ENCODE data around the gene DLG1. TPM values are rescaled to one million over a fixed set of nuclear protein-coding genes. Genes with fewer than 3 reads are reported as not detected.

The DLG1 gene
- total and polyA plus RNA-seq, 9 of the 15 experiments (the other 6 are each of a cell fraction or from before 2014, with no cell fraction given), result 9.4 to 63.5 (median 43.6) TPM

DNA sequence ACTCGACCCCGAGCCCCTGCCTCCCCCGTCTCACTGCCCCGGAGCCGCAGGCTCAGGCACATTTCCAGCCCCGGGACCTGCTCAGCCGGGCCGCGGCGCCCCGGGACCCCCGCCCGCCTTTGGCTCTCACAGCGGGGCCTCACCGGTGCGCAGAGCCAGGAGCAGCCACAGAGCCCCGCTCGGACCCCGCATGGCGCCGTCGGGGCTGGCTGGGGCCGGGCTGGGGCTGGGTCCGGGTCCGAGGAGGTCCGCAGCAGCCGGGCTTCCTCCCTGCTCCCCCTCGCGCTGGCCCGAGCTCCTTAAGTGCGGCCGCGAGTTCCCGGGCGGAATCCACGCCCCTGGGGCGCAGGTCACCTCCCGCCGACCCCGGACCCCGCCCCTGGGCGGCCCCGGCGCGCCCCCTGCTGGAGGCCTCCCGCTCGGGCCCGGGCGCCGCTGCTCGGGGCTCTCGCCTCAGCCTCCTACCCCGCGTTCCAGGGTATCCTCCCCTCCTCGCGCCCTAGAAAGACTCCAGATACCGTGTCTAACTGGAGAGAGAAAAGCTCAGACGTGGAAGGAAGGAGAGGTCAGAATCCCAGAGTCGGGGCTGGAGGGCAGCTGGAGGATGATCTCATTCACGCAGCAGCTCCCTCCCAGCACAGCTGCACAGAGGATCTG, 268.8 kb downstream of the DLG1 start, which contains the start of gene MELTF (continued):
- TF ChIP-seq, protein P1, sequence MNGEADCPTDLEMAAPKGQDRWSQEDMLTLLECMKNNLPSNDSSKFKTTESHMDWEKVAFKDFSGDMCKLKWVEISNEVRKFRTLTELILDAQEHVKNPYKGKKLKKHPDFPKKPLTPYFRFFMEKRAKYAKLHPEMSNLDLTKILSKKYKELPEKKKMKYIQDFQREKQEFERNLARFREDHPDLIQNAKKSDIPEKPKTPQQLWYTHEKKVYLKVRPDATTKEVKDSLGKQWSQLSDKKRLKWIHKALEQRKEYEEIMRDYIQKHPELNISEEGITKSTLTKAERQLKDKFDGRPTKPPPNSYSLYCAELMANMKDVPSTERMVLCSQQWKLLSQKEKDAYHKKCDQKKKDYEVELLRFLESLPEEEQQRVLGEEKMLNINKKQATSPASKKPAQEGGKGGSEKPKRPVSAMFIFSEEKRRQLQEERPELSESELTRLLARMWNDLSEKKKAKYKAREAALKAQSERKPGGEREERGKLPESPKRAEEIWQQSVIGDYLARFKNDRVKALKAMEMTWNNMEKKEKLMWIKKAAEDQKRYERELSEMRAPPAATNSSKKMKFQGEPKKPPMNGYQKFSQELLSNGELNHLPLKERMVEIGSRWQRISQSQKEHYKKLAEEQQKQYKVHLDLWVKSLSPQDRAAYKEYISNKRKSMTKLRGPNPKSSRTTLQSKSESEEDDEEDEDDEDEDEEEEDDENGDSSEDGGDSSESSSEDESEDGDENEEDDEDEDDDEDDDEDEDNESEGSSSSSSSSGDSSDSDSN (IDR thresholded peaks at IDR 0.05; ENCODE audit: borderline replicate concordance in 1 of 2, low read depth in 2 of 2, low read length in 2 of 2), result 0 out of 4 replicates have a peak, but pooled peaks of 1 of the 2 experiments have one; percentile 50
- no peak for TF ChIP-seq SIRT6 (IDR thresholded peaks at IDR 0.05; ENCODE audit: low read depth, low read length)
- TF ChIP-seq GATAD2B (IDR thresholded peaks at IDR 0.05; ENCODE audit: borderline replicate concordance), result peak; percentile 24; the same call in 1 of the 2 replicates
- TF ChIP-seq, protein P2, sequence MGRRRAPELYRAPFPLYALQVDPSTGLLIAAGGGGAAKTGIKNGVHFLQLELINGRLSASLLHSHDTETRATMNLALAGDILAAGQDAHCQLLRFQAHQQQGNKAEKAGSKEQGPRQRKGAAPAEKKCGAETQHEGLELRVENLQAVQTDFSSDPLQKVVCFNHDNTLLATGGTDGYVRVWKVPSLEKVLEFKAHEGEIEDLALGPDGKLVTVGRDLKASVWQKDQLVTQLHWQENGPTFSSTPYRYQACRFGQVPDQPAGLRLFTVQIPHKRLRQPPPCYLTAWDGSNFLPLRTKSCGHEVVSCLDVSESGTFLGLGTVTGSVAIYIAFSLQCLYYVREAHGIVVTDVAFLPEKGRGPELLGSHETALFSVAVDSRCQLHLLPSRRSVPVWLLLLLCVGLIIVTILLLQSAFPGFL (CRISPR knock-in tag; IDR thresholded peaks at IDR 0.05), result 0 out of 2 replicates have a peak, but pooled peaks have one; percentile 77
- peak; percentile 87 for TF ChIP-seq RB1 (IDR thresholded peaks at IDR 0.05; ENCODE audit: low read depth)
- TF ChIP-seq E2F3 (CRISPR knock-in tag; IDR thresholded peaks at IDR 0.05), result no peak
- no peak for TF ChIP-seq HNRNPUL1 (IDR thresholded peaks at IDR 0.05; ENCODE audit: low read length)
- TF ChIP-seq, protein P3, sequence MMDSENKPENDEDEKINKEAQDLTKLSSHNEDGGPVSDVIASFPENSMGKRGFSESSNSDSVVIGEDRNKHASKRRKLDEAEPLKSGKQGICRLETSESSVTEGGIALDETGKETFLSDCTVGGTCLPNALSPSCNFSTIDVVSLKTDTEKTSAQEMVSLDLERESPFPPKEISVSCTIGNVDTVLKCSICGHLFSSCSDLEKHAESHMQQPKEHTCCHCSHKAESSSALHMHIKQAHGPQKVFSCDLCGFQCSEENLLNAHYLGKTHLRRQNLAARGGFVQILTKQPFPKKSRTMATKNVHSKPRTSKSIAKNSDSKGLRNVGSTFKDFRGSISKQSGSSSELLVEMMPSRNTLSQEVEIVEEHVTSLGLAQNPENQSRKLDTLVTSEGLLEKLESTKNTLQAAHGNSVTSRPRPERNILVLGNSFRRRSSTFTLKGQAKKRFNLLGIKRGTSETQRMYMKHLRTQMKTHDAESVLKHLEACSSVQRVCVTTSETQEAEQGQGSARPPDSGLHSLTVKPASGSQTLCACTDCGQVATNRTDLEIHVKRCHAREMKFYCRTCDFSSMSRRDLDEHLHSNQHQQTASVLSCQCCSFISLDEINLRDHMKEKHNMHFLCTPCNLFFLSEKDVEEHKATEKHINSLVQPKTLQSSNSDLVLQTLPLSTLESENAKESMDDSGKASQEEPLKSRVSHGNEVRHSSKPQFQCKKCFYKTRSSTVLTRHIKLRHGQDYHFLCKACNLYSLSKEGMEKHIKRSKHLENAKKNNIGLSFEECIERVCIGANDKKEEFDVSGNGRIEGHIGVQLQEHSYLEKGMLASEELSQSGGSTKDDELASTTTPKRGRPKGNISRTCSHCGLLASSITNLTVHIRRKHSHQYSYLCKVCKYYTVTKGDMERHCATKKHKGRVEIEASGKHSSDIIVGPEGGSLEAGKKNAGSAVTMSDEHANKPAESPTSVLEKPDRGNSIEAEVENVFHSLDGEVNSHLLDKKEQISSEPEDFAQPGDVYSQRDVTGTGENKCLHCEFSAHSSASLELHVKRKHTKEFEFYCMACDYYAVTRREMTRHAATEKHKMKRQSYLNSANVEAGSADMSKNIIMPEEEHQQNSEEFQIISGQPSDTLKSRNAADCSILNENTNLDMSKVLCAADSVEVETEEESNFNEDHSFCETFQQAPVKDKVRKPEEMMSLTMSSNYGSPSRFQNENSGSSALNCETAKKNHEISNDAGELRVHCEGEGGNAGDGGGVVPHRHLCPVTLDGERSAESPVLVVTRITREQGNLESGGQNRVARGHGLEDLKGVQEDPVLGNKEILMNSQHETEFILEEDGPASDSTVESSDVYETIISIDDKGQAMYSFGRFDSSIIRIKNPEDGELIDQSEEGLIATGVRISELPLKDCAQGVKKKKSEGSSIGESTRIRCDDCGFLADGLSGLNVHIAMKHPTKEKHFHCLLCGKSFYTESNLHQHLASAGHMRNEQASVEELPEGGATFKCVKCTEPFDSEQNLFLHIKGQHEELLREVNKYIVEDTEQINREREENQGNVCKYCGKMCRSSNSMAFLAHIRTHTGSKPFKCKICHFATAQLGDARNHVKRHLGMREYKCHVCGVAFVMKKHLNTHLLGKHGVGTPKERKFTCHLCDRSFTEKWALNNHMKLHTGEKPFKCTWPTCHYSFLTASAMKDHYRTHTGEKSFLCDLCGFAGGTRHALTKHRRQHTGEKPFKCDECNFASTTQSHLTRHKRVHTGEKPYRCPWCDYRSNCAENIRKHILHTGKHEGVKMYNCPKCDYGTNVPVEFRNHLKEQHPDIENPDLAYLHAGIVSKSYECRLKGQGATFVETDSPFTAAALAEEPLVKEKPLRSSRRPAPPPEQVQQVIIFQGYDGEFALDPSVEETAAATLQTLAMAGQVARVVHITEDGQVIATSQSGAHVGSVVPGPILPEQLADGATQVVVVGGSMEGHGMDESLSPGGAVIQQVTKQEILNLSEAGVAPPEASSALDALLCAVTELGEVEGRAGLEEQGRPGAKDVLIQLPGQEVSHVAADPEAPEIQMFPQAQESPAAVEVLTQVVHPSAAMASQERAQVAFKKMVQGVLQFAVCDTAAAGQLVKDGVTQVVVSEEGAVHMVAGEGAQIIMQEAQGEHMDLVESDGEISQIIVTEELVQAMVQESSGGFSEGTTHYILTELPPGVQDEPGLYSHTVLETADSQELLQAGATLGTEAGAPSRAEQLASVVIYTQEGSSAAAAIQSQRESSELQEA (IDR thresholded peaks at IDR 0.05; ENCODE audit: low read depth), result no peak
- no peak for TF ChIP-seq DPF2 (IDR thresholded peaks at IDR 0.05)
- peak in 2 of 3 experiments; percentile 2 to 58 for TF ChIP-seq YY1 (IDR thresholded peaks at IDR 0.05; ENCODE audit: borderline replicate concordance in 1 of 3, control insufficient read depth in 1 of 3, extremely low read depth in 1 of 3, insufficient read depth in 3 of 3, insufficient read length in 1 of 3, insufficient replicate concordance in 2 of 3, low read depth in 1 of 3, low read length in 2 of 3)
- TF ChIP-seq, protein P4, sequence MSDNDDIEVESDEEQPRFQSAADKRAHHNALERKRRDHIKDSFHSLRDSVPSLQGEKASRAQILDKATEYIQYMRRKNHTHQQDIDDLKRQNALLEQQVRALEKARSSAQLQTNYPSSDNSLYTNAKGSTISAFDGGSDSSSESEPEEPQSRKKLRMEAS (CRISPR knock-in tag; IDR thresholded peaks at IDR 0.05), result 0 out of 2 replicates have a peak, but pooled peaks have one; percentile 10
- no peak for TF ChIP-seq ZNF143 (CRISPR knock-in tag; IDR thresholded peaks at IDR 0.05)
